Measurements from ENCODE around the gene PPM1H.

DNA sequence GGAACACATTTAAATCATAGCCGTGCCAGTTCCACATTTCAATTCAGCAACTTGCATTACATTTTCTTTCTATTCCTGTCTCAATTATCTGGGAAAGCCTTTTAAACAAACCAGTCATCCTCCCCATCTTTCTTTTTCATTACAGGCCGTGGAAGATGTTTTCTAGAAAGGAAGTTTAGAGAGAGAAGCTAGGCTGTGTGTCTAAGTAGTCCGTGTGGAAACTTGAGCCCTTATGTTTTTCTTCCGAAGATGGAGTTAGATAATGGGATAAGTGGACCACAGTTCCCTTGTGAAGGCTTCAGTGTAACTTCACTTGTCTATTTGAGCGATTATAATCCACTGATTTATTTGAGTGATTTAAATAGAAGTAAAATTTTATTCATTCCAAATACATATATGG, 12.4 kb upstream of the PPM1H start:
- TF ChIP-seq, protein P1, sequence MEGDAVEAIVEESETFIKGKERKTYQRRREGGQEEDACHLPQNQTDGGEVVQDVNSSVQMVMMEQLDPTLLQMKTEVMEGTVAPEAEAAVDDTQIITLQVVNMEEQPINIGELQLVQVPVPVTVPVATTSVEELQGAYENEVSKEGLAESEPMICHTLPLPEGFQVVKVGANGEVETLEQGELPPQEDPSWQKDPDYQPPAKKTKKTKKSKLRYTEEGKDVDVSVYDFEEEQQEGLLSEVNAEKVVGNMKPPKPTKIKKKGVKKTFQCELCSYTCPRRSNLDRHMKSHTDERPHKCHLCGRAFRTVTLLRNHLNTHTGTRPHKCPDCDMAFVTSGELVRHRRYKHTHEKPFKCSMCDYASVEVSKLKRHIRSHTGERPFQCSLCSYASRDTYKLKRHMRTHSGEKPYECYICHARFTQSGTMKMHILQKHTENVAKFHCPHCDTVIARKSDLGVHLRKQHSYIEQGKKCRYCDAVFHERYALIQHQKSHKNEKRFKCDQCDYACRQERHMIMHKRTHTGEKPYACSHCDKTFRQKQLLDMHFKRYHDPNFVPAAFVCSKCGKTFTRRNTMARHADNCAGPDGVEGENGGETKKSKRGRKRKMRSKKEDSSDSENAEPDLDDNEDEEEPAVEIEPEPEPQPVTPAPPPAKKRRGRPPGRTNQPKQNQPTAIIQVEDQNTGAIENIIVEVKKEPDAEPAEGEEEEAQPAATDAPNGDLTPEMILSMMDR (IDR thresholded peaks at IDR 0.05; ENCODE audit: low read length), result no peak
- no peak for TF ChIP-seq EZH2 (IDR thresholded peaks at IDR 0.05; ENCODE audit: borderline replicate concordance, low read length)

Measured in OCI-LY1 (cell line).